Bronchial epithelial cell (primary cell): Measurements from ENCODE around the gene CNGA1. TPM values are rescaled to one million over a fixed set of nuclear protein-coding genes. Genes with fewer than 3 reads are reported as not detected.
"Not testable (repeated sequence)": the region's sequence is repeated elsewhere in the genome, so short reads cannot be mapped to it uniquely, and the experiment has no call there.

Source experiments
- DNase-seq: peaks from one replicate; pipeline ENCODE4 v3.0.0-alpha.2; 2010; ENCODE audit warnings: low read depth
- FAIRE-seq: peaks from 2 replicates; lab custom pipeline; 2011; peaks lifted over from hg19 to GRCh38; lab: Jason Lieb, UNC
- H3K27me3 ChIP-seq: 2 replicates; pipeline ENCODE4 v1.5.1; 2011; ENCODE audit warnings: low read length; ENCODE audit not compliant: control insufficient read depth, insufficient read depth
- H3K36me3 ChIP-seq: 2 replicates; pipeline ENCODE4 v1.5.1; 2011; ENCODE audit warnings: low read length; ENCODE audit not compliant: control insufficient read depth, insufficient read depth
- H3K4me3 ChIP-seq: 2 replicates; pipeline ENCODE4 v1.5.1; 2011; ENCODE audit warnings: mild to moderate bottlenecking, low read depth, low read length, control low read depth
- total RNA-seq: library from RNA; depleted of rRNA; stranded (reverse); fragments of >200 nt; gene quantifications from 2 replicates; pipeline ENCODE4 v1.2.1, GENCODE V29; 2014
- TF ChIP-seq, protein P1 (sequence below): IDR thresholded peaks from 2 replicates; pipeline ENCODE4 v1.5.1; 2011; ENCODE audit warnings: mild to moderate bottlenecking, moderate library complexity, low read length, control low read depth, inconsistent platforms; ENCODE audit not compliant: insufficient read depth, severe bottlenecking

The CNGA1 gene
- total RNA-seq, 1 donor from 2014 or later, result 1.6 TPM

DNA sequence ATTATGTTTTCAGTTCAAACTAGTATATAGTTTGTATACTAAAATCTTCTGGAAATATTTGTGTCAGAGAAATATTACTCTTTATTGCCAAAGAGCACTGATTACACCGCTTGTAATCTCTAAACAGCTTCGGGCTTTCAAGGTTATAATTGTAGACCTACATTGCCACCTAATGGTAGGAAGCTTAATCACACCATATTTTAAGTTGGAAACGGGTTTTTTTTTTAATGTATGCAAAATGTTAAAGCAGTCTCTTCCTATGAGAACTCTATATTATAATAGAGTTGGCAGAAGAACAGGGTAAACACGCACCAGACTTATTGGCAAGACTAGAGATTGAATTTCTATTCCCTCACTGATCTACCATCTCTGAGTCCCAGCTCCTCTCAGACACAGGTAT, 82.6 kb downstream of the CNGA1 start:
- Histone ChIP-seq H3K36me3 (no peaks in the 10 kb centered on the region), H3K27me3 (no peaks in the 10 kb centered on the region), H3K4me3 (no peak overlapping the region)
- TF ChIP-seq, protein P1, sequence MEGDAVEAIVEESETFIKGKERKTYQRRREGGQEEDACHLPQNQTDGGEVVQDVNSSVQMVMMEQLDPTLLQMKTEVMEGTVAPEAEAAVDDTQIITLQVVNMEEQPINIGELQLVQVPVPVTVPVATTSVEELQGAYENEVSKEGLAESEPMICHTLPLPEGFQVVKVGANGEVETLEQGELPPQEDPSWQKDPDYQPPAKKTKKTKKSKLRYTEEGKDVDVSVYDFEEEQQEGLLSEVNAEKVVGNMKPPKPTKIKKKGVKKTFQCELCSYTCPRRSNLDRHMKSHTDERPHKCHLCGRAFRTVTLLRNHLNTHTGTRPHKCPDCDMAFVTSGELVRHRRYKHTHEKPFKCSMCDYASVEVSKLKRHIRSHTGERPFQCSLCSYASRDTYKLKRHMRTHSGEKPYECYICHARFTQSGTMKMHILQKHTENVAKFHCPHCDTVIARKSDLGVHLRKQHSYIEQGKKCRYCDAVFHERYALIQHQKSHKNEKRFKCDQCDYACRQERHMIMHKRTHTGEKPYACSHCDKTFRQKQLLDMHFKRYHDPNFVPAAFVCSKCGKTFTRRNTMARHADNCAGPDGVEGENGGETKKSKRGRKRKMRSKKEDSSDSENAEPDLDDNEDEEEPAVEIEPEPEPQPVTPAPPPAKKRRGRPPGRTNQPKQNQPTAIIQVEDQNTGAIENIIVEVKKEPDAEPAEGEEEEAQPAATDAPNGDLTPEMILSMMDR, result peak; percentile 35
- FAIRE-seq (no peak), DNase-seq (peak; percentile 51)

DNA sequence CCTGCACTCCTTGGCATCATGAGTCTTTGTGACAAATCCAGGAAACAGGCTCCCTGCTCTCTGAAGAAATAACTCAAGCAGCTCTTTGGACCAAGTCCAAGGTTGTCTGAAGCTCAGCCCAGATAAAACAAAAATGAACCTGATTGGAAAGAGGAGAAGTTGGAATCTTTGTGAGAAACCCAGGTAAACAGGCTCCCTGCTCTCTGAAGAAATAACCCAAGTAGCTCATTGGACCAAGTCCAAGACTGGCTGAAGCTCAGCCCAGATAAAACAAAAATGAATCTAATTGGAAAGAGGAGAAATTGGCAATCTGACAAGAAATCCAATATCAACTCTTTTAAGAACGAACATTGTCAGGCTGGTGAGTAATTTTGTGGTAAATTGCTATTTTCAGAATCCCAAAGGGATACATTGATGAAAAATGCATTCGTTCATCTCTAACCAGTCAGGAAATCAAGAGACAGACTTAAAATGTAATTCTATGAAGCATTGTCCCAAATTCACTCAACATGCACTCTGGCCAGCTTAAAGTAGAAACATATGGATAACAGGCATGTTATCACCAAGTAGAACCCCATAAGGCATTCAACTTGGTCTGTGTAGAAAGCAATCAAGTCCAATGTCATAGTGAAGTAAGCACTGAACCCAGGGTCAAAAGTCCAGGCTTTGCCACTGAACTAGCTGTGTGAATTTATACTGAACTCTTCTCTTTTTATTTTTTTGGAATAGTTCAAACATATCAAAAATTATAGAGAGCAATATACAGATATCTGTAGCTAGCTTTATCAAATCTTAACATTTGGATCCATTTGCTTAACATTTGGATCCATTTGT, 85.3 kb downstream of the CNGA1 start:
- H3K27me3 ChIP-seq, result no peaks in the 10 kb centered on the region
- H3K4me3 ChIP-seq, result no peak overlapping the region
- TF ChIP-seq, protein P1, result no peak
- FAIRE-seq, result no peak
- DNase-seq, result peak; percentile 54
- H3K36me3 ChIP-seq, result no peaks in the 10 kb centered on the region

DNA sequence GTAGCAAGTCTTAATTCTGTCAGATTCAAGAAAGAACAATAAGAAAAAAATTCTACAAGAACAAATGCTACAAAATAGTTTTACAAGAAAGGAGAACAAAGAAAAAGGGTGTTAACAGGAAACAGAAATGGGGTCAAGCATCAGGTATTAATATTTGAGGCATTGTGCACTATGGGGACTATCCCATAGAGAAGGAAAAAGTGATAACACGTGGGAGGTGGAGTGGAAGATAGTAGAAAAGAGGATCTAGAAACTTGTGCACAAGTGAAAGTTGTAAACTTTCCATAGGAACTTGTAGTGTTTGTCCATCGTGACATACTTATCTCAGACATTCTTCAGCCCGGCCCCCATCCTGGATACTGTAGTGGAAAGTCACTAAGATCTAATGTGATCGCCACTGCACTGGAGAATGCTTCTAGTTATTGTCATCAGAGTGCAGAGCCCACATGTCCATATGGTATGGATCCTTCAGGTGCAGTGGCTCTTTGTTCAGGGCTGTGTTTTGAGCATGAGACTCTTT, 86.7 kb downstream of the CNGA1 start:
- TF ChIP-seq, protein P1, result no peak
- H3K4me3 ChIP-seq, result no peak overlapping the region
- FAIRE-seq, result no peak
- DNase-seq, result no peak
- no peaks in the 10 kb centered on the region for H3K27me3 ChIP-seq
- no peaks in the 10 kb centered on the region for H3K36me3 ChIP-seq

DNA sequence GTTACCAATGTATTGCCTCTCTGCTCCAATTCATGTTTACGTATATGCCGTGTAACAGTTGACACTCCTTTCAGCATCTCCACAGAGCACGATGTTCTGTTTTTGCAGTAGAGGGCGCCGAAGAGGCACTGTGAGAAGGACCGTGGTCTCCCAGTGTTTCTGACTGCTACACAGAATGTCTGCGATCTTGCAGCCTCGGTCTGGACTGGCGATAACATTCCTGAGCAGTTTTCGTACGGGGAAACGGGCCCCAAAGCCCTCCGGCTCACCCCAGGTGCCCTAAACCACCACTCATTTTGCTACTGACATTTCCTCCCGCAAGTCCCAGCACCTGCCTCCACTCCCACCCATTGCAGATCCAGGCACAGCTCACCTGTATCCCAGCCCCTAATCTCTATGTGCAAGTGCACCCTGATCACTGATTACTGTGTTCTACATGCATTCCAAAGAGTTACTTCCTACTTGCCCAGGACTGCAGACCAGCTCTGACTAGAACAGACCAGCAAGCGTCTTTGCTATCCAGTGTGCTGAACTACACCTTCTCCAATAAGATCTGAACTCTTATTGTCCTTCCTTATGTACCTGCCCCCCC, 89.7 kb downstream of the CNGA1 start:
- FAIRE-seq, result peak; percentile 47
- Histone ChIP-seq H3K36me3 (no peaks in the 10 kb centered on the region), H3K27me3 (no peaks in the 10 kb centered on the region), H3K4me3 (no peak overlapping the region)
- peak; percentile 58 for DNase-seq
- TF ChIP-seq, protein P1, result peak; percentile 80

DNA sequence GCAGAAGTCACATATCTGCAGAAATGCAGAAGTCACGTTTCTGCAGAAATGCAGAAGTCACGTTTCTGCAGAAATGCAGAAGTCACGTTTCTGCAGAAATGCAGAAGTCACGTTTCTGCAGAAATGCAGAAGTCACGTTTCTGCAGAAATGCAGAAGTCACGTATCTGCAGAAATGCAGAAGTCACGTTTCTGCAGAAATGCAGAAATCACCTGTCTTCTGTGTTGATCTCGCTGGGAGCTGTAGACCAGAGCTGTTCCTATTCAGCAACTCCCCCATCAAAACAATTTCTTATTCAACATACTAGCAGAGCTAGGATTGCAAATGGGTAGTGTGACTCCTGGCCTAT, 93.2 kb downstream of the CNGA1 start:
- not testable (repeated sequence) for FAIRE-seq, DNase-seq, H3K27me3 ChIP-seq, H3K4me3 ChIP-seq, H3K36me3 ChIP-seq

DNA sequence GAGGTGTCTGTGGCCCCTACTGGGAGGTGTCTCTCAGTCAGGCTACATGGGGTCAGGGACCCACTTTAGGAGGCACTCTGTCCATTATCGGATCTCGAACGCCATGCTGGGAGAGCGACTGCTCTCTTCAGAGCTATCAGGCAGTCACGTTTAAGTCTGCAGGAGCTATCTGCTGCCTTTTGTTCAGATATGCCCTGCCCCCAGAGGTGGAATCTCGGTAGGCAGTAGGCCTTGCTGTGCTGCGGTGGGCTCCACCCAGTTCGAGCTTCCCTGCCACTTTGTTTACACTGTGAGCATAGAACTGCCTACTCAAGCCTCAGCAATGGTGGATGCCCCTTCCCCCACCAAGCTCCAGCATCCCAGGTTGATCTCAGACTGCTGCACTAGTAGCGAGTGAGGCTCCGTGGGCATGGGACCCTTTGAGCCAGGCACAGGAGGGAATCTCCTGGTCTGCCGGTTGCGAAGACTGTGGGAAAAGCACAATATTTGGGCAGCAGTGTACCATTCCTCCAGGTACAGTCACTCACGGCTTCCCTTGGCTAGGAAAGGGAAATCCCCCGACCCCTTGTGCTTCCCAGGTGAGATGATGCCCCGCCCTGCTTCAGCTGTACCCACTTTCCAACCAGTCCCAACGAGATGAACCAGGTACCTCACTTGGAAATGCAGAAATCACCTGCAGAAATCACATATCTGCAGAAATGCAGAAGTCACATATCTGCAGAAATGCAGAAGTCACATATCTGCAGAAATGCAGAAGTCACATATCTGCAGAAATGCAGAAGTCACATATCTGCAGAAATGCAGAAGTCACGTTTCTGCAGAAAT, 93.8 kb downstream of the CNGA1 start:
- not testable (repeated sequence) for H3K4me3 ChIP-seq, DNase-seq, H3K36me3 ChIP-seq, H3K27me3 ChIP-seq, FAIRE-seq

DNA sequence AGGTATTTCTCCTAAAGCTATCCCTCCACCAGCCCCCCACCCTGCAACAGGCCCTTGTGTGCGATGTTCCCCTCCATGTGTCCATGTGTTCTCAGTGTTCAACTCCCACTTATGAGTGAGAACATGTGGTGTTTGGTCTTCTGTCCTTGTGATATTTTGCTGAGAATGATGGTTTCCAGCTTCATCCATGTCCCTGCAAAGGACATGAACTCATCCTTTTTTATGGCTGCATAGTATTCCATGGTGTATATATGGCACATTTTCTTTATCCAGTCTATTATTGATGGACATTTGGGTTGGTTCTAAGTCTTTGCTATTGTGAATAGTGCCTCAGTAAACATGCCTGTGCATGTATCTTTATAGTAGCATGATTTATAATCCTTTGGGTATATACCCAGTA, 99.3 kb downstream of the CNGA1 start:
- not testable (repeated sequence) for FAIRE-seq, H3K36me3 ChIP-seq, H3K27me3 ChIP-seq, DNase-seq, H3K4me3 ChIP-seq
